COLO829 (cell line): ENCODE results near the gene PYGL.
"Not testable (repeated sequence)": the region's sequence is repeated elsewhere in the genome, so short reads cannot be mapped to it uniquely, and the experiment has no call there.

ENCODE experiments used
- DNase-seq: peaks from one replicate; pipeline ENCODE4 v3.0.0; 2012; ENCODE audit warnings: low spot score

Gene PYGL

GRCh38 chr14:50954811-50955372 is 10.6 kb upstream of the PYGL start:
- peak; percentile 48 for DNase-seq

- no peak for DNase-seq
These were observed 9.2 kb upstream of the PYGL start for GRCh38 chr14:50953502-50953901.

- no peak for DNase-seq
These were observed 6.7 kb upstream of the PYGL start for GRCh38 chr14:50951032-50951431.

GRCh38 chr14:50948205-50948604 is 3.9 kb upstream of the PYGL start:
- DNase-seq: no peak

- peak; percentile 67 for DNase-seq
These were observed 3.2 kb upstream of the PYGL start for GRCh38 chr14:50947446-50947845.

GRCh38 chr14:50946234-50946935 is 2.1 kb upstream of the PYGL start:
- no peak for DNase-seq

- peak; percentile 83 for DNase-seq
These were observed 547 bp upstream of the PYGL start for GRCh38 chr14:50944647-50945413.

GRCh38 chr14:50943261-50943942 is 881 bp downstream of the PYGL start:
- peak; percentile 48 for DNase-seq

- not testable (repeated sequence) for DNase-seq
These were observed 2.6 kb downstream of the PYGL start for GRCh38 chr14:50941638-50942037.

GRCh38 chr14:50941151-50941550 is 3.1 kb downstream of the PYGL start:
- no peak for DNase-seq

- DNase-seq: no peak
These were observed 6.5 kb downstream of the PYGL start for GRCh38 chr14:50937800-50938199.

- DNase-seq: no peak
These were observed 7.0 kb downstream of the PYGL start for GRCh38 chr14:50937325-50937724.

- no peak for DNase-seq
These were observed 7.4 kb downstream of the PYGL start for GRCh38 chr14:50936882-50937281.

- DNase-seq: no peak
These were observed 8.3 kb downstream of the PYGL start for GRCh38 chr14:50936016-50936340.

- no peak for DNase-seq
These were observed 8.9 kb downstream of the PYGL start for GRCh38 chr14:50935126-50936015.

GRCh38 chr14:50932592-50933495 is 11.4 kb downstream of the PYGL start:
- no peak for DNase-seq

- DNase-seq: no peak
These were observed 12.1 kb downstream of the PYGL start for GRCh38 chr14:50932156-50932555.

- no peak for DNase-seq
These were observed 12.7 kb downstream of the PYGL start for GRCh38 chr14:50931559-50931958.

- DNase-seq: no peak
These were observed 14.8 kb downstream of the PYGL start for GRCh38 chr14:50929506-50929905.

- no peak for DNase-seq
These were observed 16.2 kb downstream of the PYGL start for GRCh38 chr14:50928002-50928635.
